H9 (cell line): Measurements from ENCODE around the gene GLIPR2. TPM values are rescaled to one million over a fixed set of nuclear protein-coding genes. Genes with fewer than 3 reads are reported as not detected.
A peak's percentile ranks its signal among the peaks of the same experiment; 100 is the strongest.

ENCODE experiments used
- DNase-seq: peaks from one replicate; pipeline ENCODE4 v3.0.0-alpha.2; 2017
- H2AFZ ChIP-seq: one replicate; pipeline ENCODE4 v1.6.1; 2013; ENCODE audit warnings: mild to moderate bottlenecking, low read length, control low read depth, moderate library complexity
- H2AK5ac ChIP-seq: 2 replicates; pipeline ENCODE4 v1.6.1; 2013; ENCODE audit warnings: low read length, control low read depth, mixed read lengths; ENCODE audit not compliant: insufficient read length
- H2BK120ac ChIP-seq: one replicate; pipeline ENCODE4 v1.6.1; 2013; ENCODE audit warnings: low read depth, mild to moderate bottlenecking, low read length, control low read depth, inconsistent platforms; ENCODE audit not compliant: poor library complexity, severe bottlenecking
- H2BK12ac ChIP-seq: 2 replicates; pipeline ENCODE4 v1.6.1; 2013; ENCODE audit warnings: low read length, control low read depth, mixed read lengths, low read depth; ENCODE audit not compliant: insufficient read length
- H2BK15ac ChIP-seq: 2 replicates; pipeline ENCODE4 v1.6.1; 2013; ENCODE audit warnings: low read depth, low read length, control low read depth
- H2BK20ac ChIP-seq: one replicate; pipeline ENCODE4 v1.6.1; 2013; ENCODE audit warnings: low read depth, mild to moderate bottlenecking, low read length, control low read depth, inconsistent platforms; ENCODE audit not compliant: poor library complexity, severe bottlenecking
- H2BK5ac ChIP-seq: 2 replicates; pipeline ENCODE4 v1.6.1; 2013; ENCODE audit warnings: low read length, control low read depth, mixed read lengths; ENCODE audit not compliant: insufficient read length
- H3K14ac ChIP-seq: 2 replicates; pipeline ENCODE4 v1.6.1; 2013; ENCODE audit warnings: low read length, control low read depth; ENCODE audit not compliant: insufficient read depth
- H3K18ac ChIP-seq: 2 replicates; pipeline ENCODE4 v1.6.1; 2013; ENCODE audit warnings: low read depth, mild to moderate bottlenecking, mixed read lengths, low read length, control low read depth; ENCODE audit not compliant: insufficient read length
- H3K23ac ChIP-seq: 2 replicates; pipeline ENCODE4 v1.6.1; 2013; ENCODE audit warnings: low read length, control low read depth, mixed read lengths, low read depth; ENCODE audit not compliant: insufficient read length
- H3K23me2 ChIP-seq: 2 replicates; pipeline ENCODE4 v1.6.1; 2013; ENCODE audit warnings: low read depth, mild to moderate bottlenecking, mixed read lengths, low read length, control low read depth; ENCODE audit not compliant: insufficient read length, poor library complexity, severe bottlenecking
- H3K27ac ChIP-seq: 2 replicates; pipeline ENCODE4 v1.5.1; 2013; ENCODE audit warnings: low read length, control low read depth, mixed read lengths, low read depth; ENCODE audit not compliant: insufficient read length
- H3K27me3 ChIP-seq: 2 replicates; pipeline ENCODE4 v1.6.1; 2013; ENCODE audit warnings: low read length, control low read depth, inconsistent platforms; ENCODE audit not compliant: insufficient read depth
- H3K4ac ChIP-seq: 2 replicates; pipeline ENCODE4 v1.6.1; 2013; ENCODE audit warnings: low read depth, mild to moderate bottlenecking, control low read depth, inconsistent platforms, low read length, moderate library complexity
- H3K4me1 ChIP-seq: 2 replicates; pipeline ENCODE4 v1.6.1; 2013; ENCODE audit warnings: low read length, control low read depth, inconsistent platforms; ENCODE audit not compliant: insufficient read depth
- H3K4me2 ChIP-seq: 2 replicates; pipeline ENCODE4 v1.6.1; 2013; ENCODE audit warnings: low read length, control low read depth, mixed read lengths; ENCODE audit not compliant: insufficient read length, insufficient read depth
- H3K56ac ChIP-seq: 2 replicates; pipeline ENCODE4 v1.6.1; 2013; ENCODE audit warnings: low read depth, mild to moderate bottlenecking, mixed read lengths, low read length, control low read depth; ENCODE audit not compliant: insufficient read length
- H3K79me1 ChIP-seq: 2 replicates; pipeline ENCODE4 v1.6.1; 2013; ENCODE audit warnings: low read depth, mild to moderate bottlenecking, moderate library complexity, low read length, control low read depth, inconsistent platforms; ENCODE audit not compliant: insufficient read depth, poor library complexity, severe bottlenecking
- H3K79me2 ChIP-seq: 2 replicates; pipeline ENCODE4 v1.6.1; 2013; ENCODE audit warnings: low read length, control low read depth, inconsistent platforms; ENCODE audit not compliant: insufficient read depth
- H3K9ac ChIP-seq: 2 replicates; pipeline ENCODE4 v1.6.1; 2013; ENCODE audit warnings: low read length, control low read depth, mixed read lengths; ENCODE audit not compliant: insufficient read length; ENCODE audit errors: extremely low read depth
- H3K9me3 ChIP-seq: one replicate; pipeline ENCODE4 v1.6.1; 2013; ENCODE audit warnings: low read depth, low read length, inconsistent platforms; ENCODE audit not compliant: control insufficient read depth
- H3T11ph ChIP-seq: one replicate; pipeline ENCODE4 v1.6.1; 2013; ENCODE audit warnings: mild to moderate bottlenecking, low read length, control low read depth, inconsistent platforms
- H4K20me1 ChIP-seq: one replicate; pipeline ENCODE4 v1.6.1; 2013; ENCODE audit not compliant: control insufficient read depth, insufficient read length, insufficient read depth
- H4K5ac ChIP-seq: 2 replicates; pipeline ENCODE4 v1.6.1; 2013; ENCODE audit warnings: low read depth, mild to moderate bottlenecking, mixed read lengths, low read length, control low read depth; ENCODE audit not compliant: insufficient read length
- H4K8ac ChIP-seq: replicated peaks from 2 replicates; pipeline ENCODE4 v1.6.1; 2013; ENCODE audit warnings: low read length, control low read depth, mixed read lengths, low read depth; ENCODE audit not compliant: insufficient read length
- H4K91ac ChIP-seq: 2 replicates; pipeline ENCODE4 v1.6.1; 2013; ENCODE audit warnings: low read depth, mild to moderate bottlenecking, moderate library complexity, mixed read lengths, low read length, control low read depth; ENCODE audit not compliant: insufficient read length
- H3K27ac Mint-ChIP-seq, 3 experiments: 2 replicates in 2 of 3; 3 replicates in 1 of 3; pipeline ENCODE4 v1.8.0; 2020 to 2021; ENCODE audit warnings: mixed read lengths in 3 of 3, mild to moderate bottlenecking in 1 of 3, moderate library complexity in 1 of 3
- H3K27me3 Mint-ChIP-seq: 2 replicates; pipeline ENCODE4 v1.8.0; 2021; ENCODE audit warnings: low read depth, mild to moderate bottlenecking, moderate library complexity, mixed read lengths
- H3K36me3 Mint-ChIP-seq, 3 experiments: 2 replicates in 2 of 3; 3 replicates in 1 of 3; pipeline ENCODE4 v1.8.0; 2020 to 2021; ENCODE audit warnings: low read depth in 3 of 3, mixed read lengths in 3 of 3; ENCODE audit not compliant: insufficient read depth in 1 of 3
- H3K4me1 Mint-ChIP-seq, 2 experiments: 2 replicates each; pipeline ENCODE4 v1.8.0; 2020; ENCODE audit warnings: mixed read lengths in 2 of 2
- H3K4me3 Mint-ChIP-seq, 2 experiments: 2 replicates in 1 of 2; 3 replicates in 1 of 2; pipeline ENCODE4 v1.8.0; 2020 to 2021; ENCODE audit warnings: mild to moderate bottlenecking in 2 of 2, mixed read lengths in 2 of 2, moderate library complexity in 1 of 2
- H3K9me3 Mint-ChIP-seq, 2 experiments: 2 replicates in 1 of 2; 3 replicates in 1 of 2; pipeline ENCODE4 v1.8.0; 2020; ENCODE audit warnings: mild to moderate bottlenecking in 2 of 2, mixed read lengths in 2 of 2, moderate library complexity in 1 of 2
- CTCF ChIP-seq: fragments of 200-600 bp; sonication (generic); conservative IDR thresholded peaks from 3 replicates; pipeline ENCODE4 v1.8.0; 2021; ENCODE audit warnings: antibody characterized with exemption, mild to moderate bottlenecking
- WGBS: extraction: QIAGEN DNeasy Blood & Tissue Kit; methylation state at CpG from one replicate; pipeline ENCODE4 v1.1.7; 2013; ENCODE audit warnings: missing lambda C conversion rate, low lambda C conversion rate, mixed read lengths; ENCODE audit not compliant: insufficient read length; ENCODE audit errors: extremely low coverage; 5-methylcytosine and 5-hydroxymethylcytosine counted together
- total RNA-seq: library from RNA; stranded (reverse); gene quantifications from 2 replicates; pipeline ENCODE4 v1.2.1, GENCODE V29; 2021

GLIPR2 gene
- total RNA-seq, 1 experiment from 2014 or later = 10.0 TPM

GRCh38 chr9:36207016-36207415 is 70.5 kb downstream of the GLIPR2 start:
- no peak overlapping the region for H3K27ac ChIP-seq
- H3K4me1 Mint-ChIP-seq = no peaks in the 10 kb centered on the region
- no peak for DNase-seq

More at GRCh38 chr9:36207016-36207415, 70.5 kb downstream of the GLIPR2 start:
- Histone ChIP-seq H3K9ac (no peak overlapping the region), H3K4me2 (no peak overlapping the region), H3T11ph (no peak overlapping the region), H4K8ac (no peak overlapping the region), H2BK120ac (no peak overlapping the region), H3K4ac (no peak overlapping the region), H2BK12ac (no peak overlapping the region), H4K5ac (no peak overlapping the region), H4K91ac (no peak overlapping the region), H3K23me2 (no peaks in the 10 kb centered on the region), H3K23ac (no peak overlapping the region), H3K79me2 (peaks cover 9% of the 10 kb centered on the region; the same call in 1 of the 2 replicates), H2AK5ac (no peak overlapping the region), H4K20me1 (no peaks in the 10 kb centered on the region), H3K79me1 (no peaks in the 10 kb centered on the region), H2BK15ac (no peak overlapping the region), H2AFZ (no peak overlapping the region), H3K56ac (no peak overlapping the region), H3K18ac (no peak overlapping the region), H3K9me3 (no peaks in the 10 kb centered on the region), H3K14ac (no peak overlapping the region), H3K27me3 (no peaks in the 10 kb centered on the region), H2BK5ac (no peak overlapping the region), H2BK20ac (no peak overlapping the region), H3K4me1 (no peaks in the 10 kb centered on the region)
- Mint-ChIP-seq H3K27me3 (no peaks in the 10 kb centered on the region), H3K36me3 (peaks cover 69 to 98% (median 94%) of the 10 kb centered on the region in 3 experiments; a peak in 6 of 7 replicates), H3K4me3 (no peak overlapping the region), H3K9me3 (no peaks in the 10 kb centered on the region), H3K27ac (peak overlapping the region in 2 of 3 experiments; percentile 6 to 85; a peak in 1 of 7 replicates)
- no peak for TF ChIP-seq CTCF
- WGBS = no CpG with 5 or more reads among the region's 4 CpGs
